Measurements from ENCODE around the gene PEDS1.

The PEDS1 gene

DNA sequence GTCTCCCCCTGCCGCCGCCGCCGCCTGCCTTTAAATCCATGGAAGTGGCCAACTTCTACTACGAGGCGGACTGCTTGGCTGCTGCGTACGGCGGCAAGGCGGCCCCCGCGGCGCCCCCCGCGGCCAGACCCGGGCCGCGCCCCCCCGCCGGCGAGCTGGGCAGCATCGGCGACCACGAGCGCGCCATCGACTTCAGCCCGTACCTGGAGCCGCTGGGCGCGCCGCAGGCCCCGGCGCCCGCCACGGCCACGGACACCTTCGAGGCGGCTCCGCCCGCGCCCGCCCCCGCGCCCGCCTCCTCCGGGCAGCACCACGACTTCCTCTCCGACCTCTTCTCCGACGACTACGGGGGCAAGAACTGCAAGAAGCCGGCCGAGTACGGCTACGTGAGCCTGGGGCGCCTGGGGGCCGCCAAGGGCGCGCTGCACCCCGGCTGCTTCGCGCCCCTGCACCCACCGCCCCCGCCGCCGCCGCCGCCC is 37.6 kb upstream of the PEDS1 start:
- in situ Hi-C loops (cut with MboI; ENCODE audit: low sequenced_read_pairs), result loop anchor here (25.0 kb wide), 1 partner anchor 271 kb away; no protein-coding TSS in a partner anchor

DNA sequence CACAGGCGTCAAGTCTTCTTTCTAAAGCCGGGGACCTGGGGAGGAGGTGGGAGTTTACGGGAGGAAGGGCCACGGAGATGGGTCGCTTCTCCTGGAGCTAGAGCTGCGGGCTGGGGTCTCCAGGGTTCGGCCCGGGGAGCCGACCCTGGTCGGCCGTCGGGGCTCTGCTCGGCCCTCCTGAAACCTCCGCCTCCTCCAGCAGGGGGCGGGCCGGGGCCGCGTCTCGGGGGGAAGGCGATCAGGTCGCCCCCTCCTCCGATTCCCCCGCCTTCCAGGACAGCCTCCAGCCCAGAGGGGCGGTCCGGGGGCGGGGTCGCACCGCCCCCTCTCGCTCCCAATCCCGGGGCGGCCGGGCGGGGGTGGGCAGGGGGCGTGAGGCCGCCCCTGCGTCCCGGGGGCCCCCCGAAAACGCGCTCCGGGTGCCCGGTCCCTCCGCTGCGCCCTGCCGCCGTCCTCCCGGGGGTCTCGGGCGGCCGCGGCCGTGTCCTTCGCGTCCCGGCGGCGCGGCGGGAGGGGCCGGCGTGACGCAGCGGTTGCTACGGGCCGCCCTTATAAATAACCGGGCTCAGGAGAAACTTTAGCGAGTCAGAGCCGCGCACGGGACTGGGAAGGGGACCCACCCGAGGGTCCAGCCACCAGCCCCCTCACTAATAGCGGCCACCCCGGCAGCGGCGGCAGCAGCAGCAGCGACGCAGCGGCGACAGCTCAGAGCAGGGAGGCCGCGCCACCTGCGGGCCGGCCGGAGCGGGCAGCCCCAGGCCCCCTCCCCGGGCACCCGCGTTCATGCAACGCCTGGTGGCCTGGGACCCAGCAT is 36.9 kb upstream of the PEDS1 start, which contains the start of gene CEBPB:
CEBPB (plus strand) TSS at position 580 of the 814 bp plus-strand sequence; CDS start at position 784, 204 bp downstream.
- in situ Hi-C loops (cut with MboI; ENCODE audit: low sequenced_read_pairs), result loop anchor here (25.0 kb wide), 1 partner anchor 272 kb away; no protein-coding TSS in a partner anchor

DNA sequence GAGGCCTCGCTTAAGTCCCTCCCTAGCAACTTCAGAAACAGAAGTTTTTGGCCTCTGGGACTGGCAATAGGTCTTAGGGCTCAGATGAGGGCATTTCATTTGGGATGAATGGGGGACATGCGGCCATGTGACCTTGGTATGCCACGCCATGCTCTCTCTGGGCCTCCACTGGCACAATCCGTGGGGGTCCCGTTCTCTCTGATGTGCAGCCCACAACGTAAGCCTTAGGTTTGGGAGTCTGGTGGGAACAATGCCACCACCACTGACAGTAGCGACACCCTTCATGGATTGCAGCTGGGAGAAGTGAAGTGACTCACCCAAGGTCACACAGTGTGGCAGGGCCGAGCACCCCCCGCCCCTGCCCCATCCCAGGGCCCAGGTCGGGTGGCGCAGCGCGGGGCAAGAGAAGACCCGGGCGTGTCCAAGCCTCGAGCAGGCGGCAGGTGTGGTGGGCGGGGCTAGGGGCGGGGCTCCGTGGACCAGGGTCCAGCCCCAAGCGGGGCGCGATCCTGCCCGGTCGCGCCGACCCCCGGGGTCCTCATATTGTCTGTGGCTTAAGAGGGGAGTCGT is 36.2 kb upstream of the PEDS1 start:
- in situ Hi-C loops (cut with MboI; ENCODE audit: low sequenced_read_pairs), result loop anchor here (25.0 kb wide), 1 partner anchor 273 kb away; no protein-coding TSS in a partner anchor

DNA sequence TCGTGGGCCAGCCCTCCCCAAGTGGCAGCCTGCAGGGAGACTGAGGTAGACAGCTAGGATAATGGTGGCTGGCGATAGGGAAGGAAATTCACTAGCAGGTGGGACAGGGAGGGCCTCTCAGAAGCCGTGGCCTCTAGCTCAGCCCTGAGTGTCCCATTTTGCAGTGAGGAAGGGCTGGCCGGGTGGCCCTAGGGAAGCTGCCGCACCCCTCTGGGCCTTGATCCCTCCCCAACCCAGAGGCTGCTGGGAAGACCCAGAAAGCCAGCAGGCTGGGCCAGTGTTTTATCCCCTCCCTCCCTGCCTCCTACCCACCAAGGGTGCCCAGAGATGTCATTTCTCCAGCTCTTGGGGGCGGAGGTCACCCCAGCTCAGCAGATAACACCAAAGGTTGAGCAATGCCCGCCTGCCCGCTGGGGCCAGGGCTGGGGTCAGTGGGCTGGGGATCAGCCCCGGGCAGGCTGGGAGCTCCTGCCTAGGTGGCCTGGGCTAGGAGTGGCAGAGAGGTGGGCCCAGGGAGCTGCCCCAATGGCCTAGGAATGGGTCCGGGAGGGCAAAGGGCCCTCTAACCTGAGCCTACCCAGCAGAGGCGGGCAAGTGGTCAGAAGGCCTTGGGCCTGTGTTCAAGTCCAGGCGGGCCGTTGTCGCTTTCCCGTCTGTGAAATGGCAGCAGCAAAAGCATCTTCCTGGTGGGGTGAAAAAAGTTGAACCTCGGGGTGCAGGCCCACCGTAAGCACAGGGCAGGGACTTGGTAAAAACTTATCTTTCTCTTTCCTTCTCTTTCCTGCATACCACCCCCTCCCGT is 35.6 kb upstream of the PEDS1 start:
- in situ Hi-C loops (cut with MboI; ENCODE audit: low sequenced_read_pairs), result loop anchor here (25.0 kb wide), 1 partner anchor 273 kb away; no protein-coding TSS in a partner anchor

DNA sequence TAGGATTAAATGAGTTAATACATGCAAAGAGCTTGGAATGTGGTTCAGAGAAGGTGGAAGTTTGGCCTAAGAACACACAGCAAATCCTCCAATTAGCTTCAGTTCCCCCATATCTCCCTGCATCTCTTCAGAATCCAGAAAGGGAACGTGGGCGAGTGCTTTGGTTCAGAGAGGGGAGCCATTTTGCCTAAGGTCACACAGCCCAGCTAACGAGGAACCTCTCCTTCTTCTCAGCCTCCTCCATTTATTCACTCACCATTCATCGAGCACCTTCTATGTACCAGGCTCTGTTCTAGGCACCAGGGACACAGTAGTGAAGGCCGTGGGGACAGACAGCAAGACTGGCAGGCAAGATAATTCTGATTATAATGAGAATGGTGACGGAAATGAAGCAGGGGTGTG is 34.8 kb upstream of the PEDS1 start:
- in situ Hi-C loops (cut with MboI; ENCODE audit: low sequenced_read_pairs), result loop anchor here (25.0 kb wide), 1 partner anchor 274 kb away; no protein-coding TSS in a partner anchor

DNA sequence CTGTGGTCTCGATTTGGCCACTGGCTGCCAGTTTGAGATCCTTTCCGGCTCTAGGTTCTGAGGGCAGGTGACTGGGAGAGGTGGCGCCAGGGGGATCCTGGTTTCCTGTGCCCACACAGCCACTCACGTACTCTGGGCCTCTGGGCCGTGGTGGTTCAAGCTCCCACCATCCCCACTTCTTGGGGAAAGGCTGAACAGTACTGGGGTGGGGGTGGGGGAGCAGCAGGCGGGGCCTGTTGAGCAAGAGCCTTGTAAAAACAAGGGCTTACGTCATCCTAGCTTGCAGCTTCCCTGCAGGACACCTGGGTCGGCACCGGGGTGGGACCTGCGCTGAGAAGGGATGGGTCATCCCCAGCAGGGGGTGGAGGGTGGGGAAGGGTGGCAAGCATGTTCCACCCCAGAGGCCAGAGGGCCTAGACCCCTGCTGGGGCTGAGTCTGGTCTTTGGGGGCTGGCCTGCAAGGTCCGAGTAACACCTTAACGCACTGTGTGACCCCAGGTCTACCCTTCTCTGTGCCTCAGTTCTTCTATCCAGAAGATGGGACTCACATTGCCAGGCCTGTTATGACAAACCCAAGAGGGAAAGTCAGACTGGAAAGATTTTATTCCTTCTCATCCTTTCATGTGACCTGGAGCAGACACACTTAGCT is 34.0 kb upstream of the PEDS1 start:
- in situ Hi-C loops (cut with MboI; ENCODE audit: low sequenced_read_pairs), result loop anchor here (25.0 kb wide), 1 partner anchor 275 kb away; no protein-coding TSS in a partner anchor

DNA sequence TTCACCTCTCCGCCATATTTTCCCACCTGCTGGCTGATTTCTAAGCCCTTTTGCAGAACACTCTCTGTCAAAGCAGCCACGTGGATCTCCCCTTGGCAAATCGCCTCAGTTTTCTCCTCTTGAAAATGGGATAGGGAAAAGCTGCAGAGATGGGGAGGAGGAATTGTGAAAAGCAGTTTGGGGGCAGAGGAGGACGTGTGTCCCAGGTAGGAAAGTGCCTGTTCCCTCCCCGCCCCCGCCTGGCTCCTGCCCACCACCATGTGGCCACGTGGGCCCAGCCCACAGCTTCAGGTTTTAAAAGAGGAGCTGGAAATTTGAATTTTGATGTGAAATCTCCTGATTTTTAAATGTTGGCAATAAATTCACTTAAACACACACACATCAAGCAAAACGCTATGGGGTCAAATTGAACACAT is 33.5 kb upstream of the PEDS1 start:
- in situ Hi-C loops (cut with MboI; ENCODE audit: low sequenced_read_pairs), result loop anchor here (25.0 kb wide), 1 partner anchor 275 kb away; no protein-coding TSS in a partner anchor

DNA sequence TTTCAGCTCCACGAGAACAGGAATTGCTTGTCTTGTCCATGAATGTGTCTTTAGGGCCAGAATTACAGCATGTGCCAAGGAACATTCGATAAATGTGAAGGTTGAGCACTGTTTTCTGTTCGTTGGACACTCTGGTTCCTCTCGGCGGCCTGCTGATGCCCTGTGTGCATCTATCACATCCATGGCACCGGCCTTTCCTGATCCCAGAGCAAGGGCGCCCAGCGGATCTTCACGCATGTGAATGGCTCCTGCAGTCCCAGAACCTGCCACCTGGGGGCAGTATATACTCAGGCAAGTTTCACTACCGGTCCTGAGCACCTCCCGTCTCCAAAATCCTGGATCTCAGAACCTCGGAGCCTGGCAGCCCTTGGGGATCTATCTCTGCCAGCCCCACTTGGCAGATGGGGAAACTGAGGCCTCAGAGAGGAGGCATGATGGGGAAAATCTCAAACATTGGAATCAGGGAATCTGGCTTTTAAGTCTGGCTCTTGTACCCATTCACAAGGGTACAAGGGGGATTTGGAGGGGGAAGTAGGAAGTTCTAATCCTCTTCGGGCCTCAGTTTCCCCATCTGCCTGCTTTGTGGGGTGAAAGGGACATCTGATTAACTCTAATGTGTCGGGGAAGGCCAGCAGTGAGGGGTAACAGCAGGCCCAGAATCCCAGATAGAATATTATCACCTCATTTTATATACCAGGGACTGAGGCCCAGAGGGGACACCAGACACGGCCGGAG is 32.8 kb upstream of the PEDS1 start:
- in situ Hi-C loops (cut with MboI; ENCODE audit: low sequenced_read_pairs), result loop anchor here (25.0 kb wide), 1 partner anchor 276 kb away; no protein-coding TSS in a partner anchor

DNA sequence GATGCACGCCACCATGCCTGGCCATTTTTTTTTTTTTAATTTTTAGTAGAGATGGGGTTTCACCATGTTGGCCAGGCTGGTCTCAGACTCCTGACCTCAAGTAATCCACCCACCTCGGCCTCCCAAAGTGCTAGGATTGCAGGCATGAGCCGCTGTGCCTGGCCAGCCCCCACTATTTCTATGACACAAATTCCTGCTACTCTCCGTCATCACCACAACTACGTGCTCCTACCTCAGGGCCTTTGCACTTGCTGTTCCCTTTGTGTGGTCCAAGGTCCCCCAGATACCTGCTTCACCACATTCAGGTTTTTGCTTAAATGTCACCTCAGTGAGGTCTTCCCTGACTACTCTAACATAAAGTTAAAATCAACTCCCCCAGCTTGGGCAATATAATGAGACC is 31.9 kb upstream of the PEDS1 start:
- in situ Hi-C loops (cut with MboI; ENCODE audit: low sequenced_read_pairs), result loop anchor here (25.0 kb wide), 1 partner anchor 277 kb away; no protein-coding TSS in a partner anchor

DNA sequence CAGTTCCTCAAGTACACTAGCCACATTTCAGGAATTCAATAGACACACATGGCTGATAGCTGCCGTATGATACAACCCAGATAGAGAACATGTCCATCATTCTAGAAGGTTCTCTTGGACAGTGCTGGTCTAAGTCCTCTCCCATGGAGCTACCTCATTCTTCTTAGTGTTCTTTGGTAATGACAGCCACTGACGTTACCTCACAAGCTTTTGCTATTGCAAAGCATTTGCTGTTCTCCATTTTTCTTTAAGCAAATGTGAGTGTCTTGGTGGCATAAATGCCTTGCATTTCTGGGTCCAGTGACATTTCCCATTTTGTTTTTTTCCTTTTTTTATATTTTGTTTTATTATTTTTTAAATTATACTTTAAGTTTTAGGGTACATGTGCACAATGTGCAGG is 28.8 kb upstream of the PEDS1 start:
- in situ Hi-C loops (cut with MboI; ENCODE audit: low sequenced_read_pairs), result loop anchor here (25.0 kb wide), 1 partner anchor 280 kb away; no protein-coding TSS in a partner anchor

DNA sequence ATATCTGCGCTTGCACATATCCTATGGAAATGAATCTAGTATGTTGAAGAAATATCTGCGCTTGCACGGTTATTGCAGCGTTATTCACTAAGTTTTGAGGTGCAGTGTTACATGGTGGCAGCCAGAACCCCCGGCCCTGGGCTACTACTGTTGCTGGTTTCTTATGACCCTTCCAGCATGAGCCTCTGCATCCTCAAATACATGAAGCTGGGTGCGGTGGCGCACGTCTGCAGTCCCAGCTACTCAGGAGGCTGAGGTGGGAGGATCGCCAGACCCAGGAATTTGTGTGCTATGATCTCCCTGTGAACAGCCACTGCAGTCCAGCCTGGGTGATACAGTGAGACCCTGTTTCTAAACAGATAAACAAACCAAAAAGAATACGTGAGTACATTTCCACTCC is 27.8 kb upstream of the PEDS1 start:
- in situ Hi-C loops (cut with MboI; ENCODE audit: low sequenced_read_pairs), result loop anchor here (25.0 kb wide), 1 partner anchor 281 kb away; no protein-coding TSS in a partner anchor

DNA sequence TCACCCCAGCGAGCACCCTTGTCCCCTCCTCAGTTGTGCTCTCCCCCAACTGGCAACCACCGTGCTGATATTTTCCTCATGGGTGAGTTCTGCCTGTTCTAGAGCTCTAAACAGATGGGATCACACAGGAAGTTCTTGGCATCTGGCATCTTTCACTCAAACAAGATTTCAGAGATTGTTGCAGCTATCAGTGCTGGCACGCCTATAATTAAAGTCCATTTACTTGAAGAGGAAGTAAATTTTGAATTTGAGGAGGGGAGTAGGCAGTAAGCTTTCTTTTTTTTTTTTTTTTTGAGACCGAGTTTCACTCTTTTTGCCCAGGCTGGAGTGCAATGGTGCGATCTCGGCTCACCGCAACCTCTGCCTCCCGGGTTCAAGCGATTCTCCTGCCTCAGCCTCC is 25.1 kb upstream of the PEDS1 start:
- in situ Hi-C loops (cut with MboI; ENCODE audit: low sequenced_read_pairs), result loop anchor here (25.0 kb wide), 1 partner anchor 284 kb away; no protein-coding TSS in a partner anchor

DNA sequence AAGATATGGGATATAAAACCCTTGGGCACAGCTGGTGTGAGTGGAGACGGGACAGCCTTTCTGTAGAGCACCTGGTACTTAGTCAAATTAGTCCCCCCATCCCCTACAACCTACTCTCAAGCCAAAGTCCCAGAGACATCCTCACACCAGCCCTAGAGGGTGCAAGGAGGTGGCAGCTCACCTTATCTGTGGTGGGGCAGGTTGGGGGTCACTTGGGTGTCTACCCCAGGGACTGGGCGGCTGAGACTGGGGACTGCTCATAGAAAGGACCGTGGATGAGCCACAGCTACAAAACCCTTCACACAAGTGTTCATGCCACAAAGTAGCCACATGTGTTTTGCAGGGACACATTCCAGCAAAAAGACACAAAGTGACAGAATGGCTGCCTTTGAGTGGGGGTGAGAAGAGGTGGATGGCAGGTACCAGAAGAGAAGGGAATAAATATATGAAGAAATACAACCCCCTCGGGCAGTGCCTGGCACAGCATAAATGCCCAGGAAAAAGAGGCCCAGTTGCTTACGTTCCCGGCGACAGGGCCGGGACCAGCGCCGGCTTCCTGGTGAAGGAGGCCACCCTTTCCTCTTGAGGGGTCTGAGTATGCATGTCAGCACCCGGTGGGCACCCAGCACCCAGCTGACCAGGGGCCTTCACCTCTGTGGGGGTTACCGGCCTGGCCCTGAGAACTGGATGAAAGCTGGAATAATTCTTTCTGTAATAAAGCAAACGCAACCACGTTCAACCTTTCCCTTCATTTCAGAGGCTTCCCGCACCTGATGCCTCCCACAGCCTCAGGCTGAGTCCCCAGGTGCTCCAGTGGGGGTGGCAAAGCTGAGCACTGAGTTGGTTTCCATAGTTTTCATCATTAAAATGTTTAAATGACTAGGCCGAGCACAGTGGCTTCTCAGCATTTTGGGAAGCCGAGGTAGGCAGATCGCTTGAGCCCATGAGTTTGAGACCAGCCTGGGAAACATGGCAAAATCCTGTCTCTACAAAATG is 22.7 kb upstream of the PEDS1 start:
- in situ Hi-C loops (cut with MboI; ENCODE audit: low sequenced_read_pairs), result loop anchor here (25.0 kb wide), 1 partner anchor 286 kb away; no protein-coding TSS in a partner anchor

DNA sequence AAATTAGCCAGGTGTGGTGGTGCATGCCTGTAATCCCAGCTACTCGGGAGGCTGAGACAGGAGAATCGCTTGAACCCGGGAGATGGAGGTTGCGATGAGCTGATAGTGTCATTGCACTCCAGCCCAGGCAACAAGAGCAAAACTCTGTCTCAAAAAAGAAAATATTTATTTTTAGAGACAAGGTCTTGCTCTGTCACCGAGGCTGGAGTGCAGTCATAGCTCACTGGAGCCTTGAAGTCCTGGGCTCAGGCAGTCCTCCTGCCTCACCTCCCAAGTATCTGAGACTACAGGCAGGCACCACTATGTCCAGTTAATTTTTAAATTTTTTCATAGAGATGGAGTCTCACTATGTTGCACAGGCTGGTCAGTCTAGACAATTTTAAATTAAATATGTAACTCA is 20.9 kb upstream of the PEDS1 start:
- in situ Hi-C loops (cut with MboI; ENCODE audit: low sequenced_read_pairs), result no loop called here

DNA sequence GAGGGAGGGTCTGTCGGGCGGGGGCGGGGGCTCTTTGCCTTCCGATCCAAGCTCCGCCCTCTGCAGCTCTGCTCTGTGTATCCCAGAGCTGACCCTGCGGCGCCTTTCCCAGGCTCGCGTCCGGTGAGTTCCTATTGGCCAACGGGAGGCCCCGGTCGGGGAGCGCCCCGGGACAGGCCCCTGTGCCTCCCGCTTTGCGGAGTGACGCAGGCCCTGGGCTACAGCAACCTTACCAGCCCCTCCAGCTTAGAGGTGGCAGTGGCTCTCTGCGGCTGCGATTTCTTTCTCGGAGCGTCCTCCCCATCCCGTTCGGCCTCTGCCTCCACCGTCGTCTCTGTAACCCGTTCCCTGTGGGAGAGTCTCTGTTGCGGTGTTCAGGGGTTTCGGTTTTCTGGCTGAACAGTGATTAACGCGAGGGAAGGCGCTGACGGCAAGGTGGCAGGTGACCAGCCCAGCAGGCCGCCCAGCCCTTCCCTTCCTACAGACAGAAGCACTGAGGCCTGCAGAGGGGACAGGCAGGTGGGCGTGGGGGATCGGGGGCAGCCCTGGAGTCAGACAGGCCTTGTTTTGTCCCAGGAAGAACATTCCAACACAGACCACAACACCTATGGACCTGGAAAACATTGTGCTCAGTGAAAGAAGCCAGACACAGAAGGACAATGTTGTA is 19.0 kb upstream of the PEDS1 start:
- in situ Hi-C loops (cut with MboI; ENCODE audit: low sequenced_read_pairs), result no loop called here

DNA sequence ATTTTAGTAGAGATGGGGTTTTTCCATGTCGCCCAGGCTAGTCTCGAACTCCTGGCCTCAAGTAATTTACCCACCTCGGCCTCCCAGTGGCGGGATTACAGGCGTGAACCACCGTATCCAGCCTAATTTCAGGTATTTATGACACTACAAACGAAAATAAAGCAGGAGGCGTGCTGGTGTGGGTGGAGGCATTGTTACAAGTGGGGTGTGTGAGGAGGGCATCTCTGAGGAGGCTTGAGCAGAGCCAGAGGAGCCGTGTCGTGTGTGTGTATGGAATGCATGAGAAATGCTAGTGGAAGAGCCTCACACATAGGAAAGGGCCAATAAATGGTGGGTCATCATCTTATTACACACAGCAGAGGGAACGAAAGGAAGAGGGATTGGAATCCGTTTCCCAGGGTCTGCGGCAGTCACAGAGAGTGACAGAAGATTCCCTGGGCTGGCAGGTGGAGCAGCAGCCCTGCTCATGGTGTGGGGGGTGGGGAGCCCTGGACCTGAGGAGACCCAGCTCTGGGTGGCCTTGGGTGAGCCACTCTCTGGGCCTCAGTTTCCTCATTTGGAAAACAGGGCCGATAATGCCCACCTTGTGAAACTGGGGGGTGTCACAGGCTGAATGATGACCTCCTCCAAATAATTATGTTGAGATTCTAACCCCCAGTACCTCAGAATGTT is 17.2 kb upstream of the PEDS1 start:
- in situ Hi-C loops (cut with MboI; ENCODE audit: low sequenced_read_pairs), result no loop called here

DNA sequence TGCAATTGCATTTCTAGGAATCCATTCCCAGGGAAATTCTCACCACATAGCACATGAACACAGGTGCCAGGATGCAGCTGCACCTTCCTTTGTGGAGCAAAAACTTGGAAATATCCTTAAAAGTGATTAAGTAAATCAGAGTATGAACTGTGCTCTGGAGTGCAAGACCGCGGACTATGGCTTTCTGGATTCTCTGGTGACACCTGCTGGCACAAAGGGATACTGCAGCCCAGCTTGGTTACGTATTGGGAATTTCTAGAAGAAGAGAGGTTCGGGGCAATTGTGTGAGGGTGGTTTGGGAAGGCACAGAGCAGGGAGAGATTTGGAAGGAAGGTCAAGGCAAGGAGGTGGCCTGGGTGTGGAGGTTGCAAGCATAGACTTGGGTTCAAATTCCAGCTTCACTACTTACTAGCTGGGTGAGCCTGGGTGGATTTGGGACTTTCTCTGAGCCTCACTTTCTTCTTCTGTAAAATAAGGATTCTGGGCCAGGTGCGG is 15.9 kb upstream of the PEDS1 start:
- in situ Hi-C loops (cut with MboI; ENCODE audit: low sequenced_read_pairs), result no loop called here

Measured in hTERT RPE-1 (cell line).